Measurements from ENCODE around the gene TMCC2.

The TMCC2 gene

GRCh38 chr1:205301842-205302588 is 74.3 kb downstream of the TMCC2 start:
- TF ChIP-seq CTCF (IDR thresholded peaks at IDR 0.05) (no peak), ZFX (IDR thresholded peaks at IDR 0.05; ENCODE audit: borderline replicate concordance) (no peak)
- peak overlapping the region; percentile 17; the same call in 1 of the 2 replicates for H3K27ac ChIP-seq

DNA sequence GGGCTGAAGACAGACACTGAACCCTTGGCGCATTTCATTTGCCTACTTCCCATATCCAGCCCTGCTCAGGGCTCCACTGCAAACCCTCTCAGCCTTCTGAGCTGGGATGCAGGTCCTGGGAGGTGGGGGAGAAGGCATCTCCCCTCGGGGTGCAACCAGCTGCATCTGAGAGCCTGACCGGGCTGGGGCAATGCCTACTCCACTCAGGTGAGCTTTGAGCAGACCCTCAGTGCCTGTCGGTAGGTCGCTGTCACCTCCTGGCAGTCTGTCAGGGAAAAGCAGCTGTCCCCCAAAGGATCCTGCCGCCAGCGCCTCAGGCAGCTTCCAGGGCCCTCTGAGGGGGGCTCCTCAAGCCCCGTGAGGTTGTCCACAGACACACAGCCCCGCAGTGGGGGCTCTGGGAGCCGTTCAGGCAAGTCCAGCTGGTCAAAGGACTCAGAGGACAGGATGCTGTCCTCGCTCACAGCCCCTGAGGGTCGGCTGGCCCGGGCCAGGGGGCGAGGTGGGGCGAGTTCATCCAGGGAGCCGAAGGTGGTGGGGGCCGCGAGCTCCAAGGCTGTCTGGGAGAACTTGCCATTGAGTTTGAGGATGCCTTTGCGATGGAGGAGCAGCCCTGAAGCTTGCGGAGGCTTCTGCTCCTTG is 75.6 kb downstream of the TMCC2 start:
- H3K27ac ChIP-seq, result no peak overlapping the region
- TF ChIP-seq ZFX (IDR thresholded peaks at IDR 0.05; ENCODE audit: borderline replicate concordance), result no peak
- no peak for TF ChIP-seq CTCF (IDR thresholded peaks at IDR 0.05)

DNA sequence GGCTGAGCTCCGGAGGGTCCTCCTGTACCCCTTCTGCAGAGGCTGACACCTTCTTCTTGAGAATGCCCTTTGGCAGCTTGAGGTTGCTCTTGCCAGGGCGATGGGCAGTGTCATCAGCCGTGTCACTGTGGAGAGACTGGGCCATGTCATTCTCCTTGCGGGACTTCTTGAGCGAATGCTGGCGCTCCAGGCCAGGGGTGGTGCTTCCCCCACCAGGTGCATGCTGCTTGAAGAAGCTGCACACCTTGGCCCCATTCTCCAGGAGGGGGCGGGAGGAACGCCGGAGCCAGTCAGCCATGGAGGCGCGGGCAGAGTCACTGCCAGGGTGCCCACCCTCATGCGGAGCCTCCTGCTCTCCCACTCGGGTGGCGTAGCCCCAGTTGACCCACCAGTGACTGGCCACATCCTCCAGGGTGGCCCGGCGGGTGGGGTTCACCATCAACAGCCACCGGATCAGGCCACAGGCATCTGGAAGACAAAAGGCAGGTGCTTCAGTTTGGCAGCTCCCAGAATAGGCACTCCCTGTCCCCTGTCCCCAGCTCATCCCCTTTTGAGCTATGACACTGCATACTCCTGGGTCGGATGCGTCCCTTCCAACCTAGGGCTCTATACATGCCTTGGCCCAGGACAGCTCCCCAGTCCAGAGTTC is 76.4 kb downstream of the TMCC2 start:
- no peak for TF ChIP-seq CTCF (IDR thresholded peaks at IDR 0.05)
- no peak for TF ChIP-seq ZFX (IDR thresholded peaks at IDR 0.05; ENCODE audit: borderline replicate concordance)
- no peak overlapping the region for H3K27ac ChIP-seq

DNA sequence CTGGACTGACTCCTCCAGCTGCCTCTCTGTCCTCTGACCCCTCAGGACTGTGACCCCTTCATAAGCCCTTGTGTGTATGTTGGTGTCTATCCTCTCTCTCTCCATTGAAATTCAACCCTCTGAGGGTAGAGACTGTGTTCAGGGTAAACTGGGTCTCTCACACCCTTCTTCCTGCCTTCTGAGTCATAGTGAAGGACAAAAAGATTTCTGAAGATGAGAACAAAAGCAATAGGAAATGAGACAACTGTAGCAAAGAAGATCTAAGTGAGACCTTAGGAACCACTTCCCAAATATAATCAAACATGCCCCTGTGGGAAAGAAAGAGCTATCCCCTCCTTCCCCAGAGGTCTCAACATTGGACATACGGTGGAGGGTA is 76.9 kb downstream of the TMCC2 start:
- H3K27ac ChIP-seq, result no peak overlapping the region
- no peak for TF ChIP-seq ZFX (IDR thresholded peaks at IDR 0.05; ENCODE audit: borderline replicate concordance)

GRCh38 chr1:205306929-205307566 is 79.3 kb downstream of the TMCC2 start:
- no peak overlapping the region for H3K27ac ChIP-seq
- TF ChIP-seq CTCF (IDR thresholded peaks at IDR 0.05) (no peak), ZFX (IDR thresholded peaks at IDR 0.05; ENCODE audit: borderline replicate concordance) (no peak)

GRCh38 chr1:205309741-205310140 is 82.0 kb downstream of the TMCC2 start:
- no peak for TF ChIP-seq CTCF (IDR thresholded peaks at IDR 0.05)
- no peak for TF ChIP-seq ZFX (IDR thresholded peaks at IDR 0.05; ENCODE audit: borderline replicate concordance)
- H3K27ac ChIP-seq, result no peak overlapping the region

GRCh38 chr1:205310976-205311704 is 83.4 kb downstream of the TMCC2 start:
- no peak overlapping the region for H3K27ac ChIP-seq
- TF ChIP-seq ZFX (IDR thresholded peaks at IDR 0.05; ENCODE audit: borderline replicate concordance), result no peak
- no peak for TF ChIP-seq CTCF (IDR thresholded peaks at IDR 0.05)
